Gastrocnemius medialis (tissue), 4 donors: ENCODE measurements around the gene GLUD1.

Experiments used
- CTCF ChIP-seq, 5 experiments: fragments of 450-650 bp in 3 of 5; fragments of 200-600 bp in 2 of 5; sonication (generic) in 2 of 5; IDR thresholded peaks in 4 of 5; conservative IDR thresholded peaks in 1 of 5; 1 replicate in 4 of 5; 2 replicates in 1 of 5; pipeline ENCODE4 v1.5.1; 2016 to 2019; ENCODE audit warnings: antibody characterized with exemption in 5 of 5, mild to moderate bottlenecking in 3 of 5, moderate library complexity in 3 of 5
- POLR2A ChIP-seq, 2 donors: fragments of 450-650 bp; IDR thresholded peaks; one replicate each; pipeline ENCODE4 v1.6.1; 2017; ENCODE audit warnings: antibody characterized with exemption in 2 of 2, mild to moderate bottlenecking in 2 of 2, moderate library complexity in 2 of 2

GRCh38 chr10:87094373-87095235, at the start of gene GLUD1, which contains the start of gene SHLD2:
- TF ChIP-seq CTCF (IDR thresholded peaks at IDR 0.05 in 4 of 5, conservative IDR thresholded peaks at IDR 0.05 in 1 of 5) (peak in 1 of 5 experiments; percentile 19), POLR2A (IDR thresholded peaks at IDR 0.05) (peak; percentile 82 to 84)
